K562 (cell line): ENCODE data around the gene GGT6. TPM values are rescaled to one million over a fixed set of nuclear protein-coding genes. Genes with fewer than 3 reads are reported as not detected.

Source experiments
- ATAC-seq: fragments of 200-7000 bp; cut with Tn5 transposase; 3 replicates; pipeline ENCODE4 v1.9.1; 2020; ENCODE audit warnings: moderate library complexity
- BruUV-seq: library from RNA; stranded (reverse); fragments of 400-500 nt; replicated peaks from 2 replicates; lab custom pipeline; 2021; lab: Mats Ljungman, UMichigan
- CTCF ChIA-PET: fragments of 300-600 bp; formaldehyde crosslinking; extraction: SDS; loops from one replicate; lab custom pipeline; 2021; ENCODE audit warnings: low intra/inter-chr PET ratio; lab: Yijun Ruan, JAX
- POLR2A ChIA-PET: fragments of 300-600, 350-650 bp; sonication (Branson Sonifier 250); formaldehyde crosslinking; extraction: SDS; loops from one replicate; lab custom pipeline; 2021; ENCODE audit warnings: antibody characterized with exemption, inconsistent platforms; lab: Yijun Ruan, JAX
- DNase-seq, 4 experiments: peaks; one replicate each; pipeline versions ENCODE4 v3.0.0 to v3.0.0-alpha.2; 2011 to 2018; ENCODE audit warnings: low spot score in 3 of 4, mixed read lengths in 3 of 4; ENCODE audit errors: extremely low read depth in 1 of 4
- FAIRE-seq: peaks from 2 replicates; lab custom pipeline; 2011; peaks lifted over from hg19 to GRCh38; lab: Jason Lieb, UNC
- H2AFZ ChIP-seq: 2 replicates; pipeline ENCODE4 v1.6.0; 2011; ENCODE audit warnings: low read depth, low read length, control low read depth, inconsistent platforms
- H3K27ac ChIP-seq: fragments of 200-600 bp; 3 replicates; pipeline ENCODE4 v1.8.0; 2011; ENCODE audit warnings: low read depth, mild to moderate bottlenecking, control low read depth, inconsistent platforms, low read length, moderate library complexity, mixed read lengths; ENCODE audit errors: extremely low read depth
- H3K27me3 ChIP-seq, 2 experiments: fragments of 300-600 bp in 1 of 2; 2 replicates in 1 of 2; 3 replicates in 1 of 2; pipeline versions ENCODE4 v1.6.0 to v1.8.0; 2011; ENCODE audit warnings: inconsistent platforms in 2 of 2, low read length in 2 of 2, mild to moderate bottlenecking in 1 of 2, mixed read lengths in 1 of 2, moderate library complexity in 1 of 2; ENCODE audit not compliant: control insufficient read depth in 2 of 2, insufficient read depth in 2 of 2
- H3K36me3 ChIP-seq: fragments of 300-600 bp; 3 replicates; pipeline ENCODE4 v1.8.0; 2011; ENCODE audit warnings: mild to moderate bottlenecking, low read length, inconsistent platforms; ENCODE audit not compliant: control insufficient read depth, insufficient read depth
- H3K4me1 ChIP-seq, 2 experiments: fragments of 200-600 bp in 1 of 2; replicated peaks in 1 of 2; 2 replicates in 1 of 2; 3 replicates in 1 of 2; pipeline versions ENCODE4 v1.5.1 to v1.8.0; 2011; ENCODE audit warnings: inconsistent platforms in 2 of 2, low read length in 2 of 2, mild to moderate bottlenecking in 1 of 2, mixed read lengths in 1 of 2, moderate library complexity in 1 of 2; ENCODE audit not compliant: control insufficient read depth in 2 of 2, insufficient read depth in 2 of 2
- H3K4me2 ChIP-seq: 2 replicates; pipeline ENCODE4 v1.6.1; 2011; ENCODE audit warnings: low read length, control low read depth, inconsistent platforms, mixed read lengths; ENCODE audit not compliant: insufficient read depth
- H3K4me3 ChIP-seq: fragments of 200-600 bp; sonication (generic), shearing (Covaris generic); 2 replicates; pipeline ENCODE4 v1.5.1; 2016; ENCODE audit warnings: control low read depth, inconsistent platforms
- H3K79me2 ChIP-seq: fragments of 200-600 bp; 3 replicates; pipeline ENCODE4 v1.8.0; 2011; ENCODE audit warnings: low read length, inconsistent platforms; ENCODE audit not compliant: control insufficient read depth, insufficient read depth
- H3K9ac ChIP-seq, 2 experiments: 2 replicates each; pipeline versions ENCODE4 v1.6.0 to v1.6.1; 2011; ENCODE audit warnings: low read depth in 2 of 2, low read length in 2 of 2, control low read depth in 1 of 2, inconsistent platforms in 1 of 2, mild to moderate bottlenecking in 1 of 2, mixed read lengths in 1 of 2; ENCODE audit not compliant: insufficient read depth in 1 of 2
- H3K9me1 ChIP-seq: one replicate; pipeline ENCODE4 v1.6.0; 2011; ENCODE audit warnings: inconsistent platforms, mild to moderate bottlenecking, low read length, moderate library complexity; ENCODE audit not compliant: control insufficient read depth, insufficient read depth
- H3K9me3 ChIP-seq: replicated peaks from 2 replicates; pipeline ENCODE4 v1.5.1; 2011; ENCODE audit warnings: low read depth, low read length, inconsistent platforms; ENCODE audit not compliant: control insufficient read depth, insufficient read depth
- H4K20me1 ChIP-seq: replicated peaks from 2 replicates; pipeline ENCODE4 v1.6.1; 2011; ENCODE audit warnings: low read length, inconsistent platforms, mixed read lengths; ENCODE audit not compliant: control insufficient read depth, insufficient read depth
- GATAD2B ChIP-seq: fragments of 450-650 bp; IDR thresholded peaks from 2 replicates; pipeline ENCODE4 v1.6.1; 2017; ENCODE audit warnings: mild to moderate bottlenecking, borderline replicate concordance
- ID3 ChIP-seq, 2 experiments: fragments of 250-450 bp in 1 of 2; fragments of 450-650 bp in 1 of 2; sonication (Bioruptor Pico) in 1 of 2; IDR thresholded peaks; 2 replicates each; pipeline versions ENCODE4 v1.6.1 to v1.8.0; 2016 to 2021; ENCODE audit warnings: mild to moderate bottlenecking in 2 of 2, moderate library complexity in 2 of 2, missing compliant biosample characterization in 1 of 2, missing genetic modification characterization in 1 of 2
- NELFE ChIP-seq: IDR thresholded peaks from 2 replicates; pipeline ENCODE4 v1.6.1; 2011; ENCODE audit warnings: mild to moderate bottlenecking; ENCODE audit not compliant: insufficient read depth, insufficient read length
- PHF20 ChIP-seq: fragments of 450-650 bp; IDR thresholded peaks from 2 replicates; pipeline ENCODE4 v1.6.1; 2018; ENCODE audit not compliant: partially characterized antibody
- RBM14 ChIP-seq: fragments of 200-400 bp; formaldehyde crosslinking; IDR thresholded peaks from 2 replicates; pipeline ENCODE4 v1.6.1; 2018; ENCODE audit warnings: low read depth, mild to moderate bottlenecking, low read length, moderate library complexity, borderline replicate concordance; ENCODE audit not compliant: insufficient read depth
- ZNF253 ChIP-seq: fragments of 250-450 bp; sonication (Bioruptor Pico); conservative IDR thresholded peaks from 2 replicates; pipeline ENCODE4 v1.6.1; 2021; ENCODE audit warnings: mild to moderate bottlenecking
- ZNF551 ChIP-seq: fragments of 250-450 bp; sonication (Bioruptor Pico); IDR thresholded peaks from 2 replicates; pipeline ENCODE4 v1.5.0; 2021; ENCODE audit warnings: mild to moderate bottlenecking, moderate library complexity
- WGBS: fragments of 100-300 bp; shearing (Covaris generic); methylation state at CpG from one replicate; pipeline ENCODE4 v1.1.6; 2016; ENCODE audit warnings: low coverage, mixed read lengths; ENCODE audit not compliant: insufficient coverage; ENCODE audit errors: missing lambda C conversion rate; 5-methylcytosine and 5-hydroxymethylcytosine counted together
- in situ Hi-C: fragments of 300-500 bp; cut with MboI; formaldehyde crosslinking; loops from 4 replicates; pipeline ENCODE4 v1.15.0; 2018; ENCODE audit warnings: inconsistent platforms, mixed read lengths
- intact Hi-C: fragments of 100-400 bp; cut with micrococcal nuclease; formaldehyde crosslinking; loops from 2 replicates; pipeline ENCODE4 v1.14.2; 2022
- polyA plus RNA-seq, 8 experiments: library from polyadenylated mRNA; depleted of rRNA in 4 of 8; stranded (reverse) in 5 of 8; unstranded in 3 of 8; fragments of >200 nt; fragmentation: Nextera tagmentation in 2 of 8; fragmentation: Illumina TruSeq in 1 of 8; extraction: Ambion mirVana in 2 of 8; extraction: Trizol in 1 of 8; gene quantifications; 2 replicates each; pipeline versions ENCODE4 v1.2.1 to v1.2.3, GENCODE V29; 2011 to 2014; ENCODE audit warnings: inconsistent platforms in 1 of 8, missing spikeins in 1 of 8
- total RNA-seq, 7 experiments: library from RNA; depleted of rRNA in 6 of 7; stranded (reverse); fragments of >200 nt in 6 of 7; fragmentation: Illumina TruSeq in 2 of 7; extraction: Trizol in 2 of 7; gene quantifications; 2 replicates each; pipeline versions ENCODE4 v1.2.1 to v1.2.3, GENCODE V29; 2011 to 2021; ENCODE audit warnings: low replicate concordance in 1 of 7
- TF ChIP-seq, protein P1 (sequence below): fragments of 450-650 bp; IDR thresholded peaks from 2 replicates; pipeline ENCODE4 v1.6.1; 2016; ENCODE audit warnings: low read depth, mild to moderate bottlenecking, moderate library complexity

GGT6 gene
- total and polyA plus RNA-seq, 9 of the 15 experiments (the other 6 are each of a cell fraction or from before 2014, with no cell fraction given), result 0.09 TPM; not detected in 8

GRCh38 chr17:4512156-4513112, 47.9 kb downstream of the GGT6 start:
- H3K4me1 ChIP-seq, result peaks cover 0 to 26% of the 10 kb centered on the region in 2 experiments; a peak in 2 of 5 replicates
- in situ Hi-C loops (no loop called here), intact Hi-C loops (no loop called here)
- ATAC-seq (no peak), FAIRE-seq (no peak), DNase-seq (no peak)
- no peak overlapping the region for H2AFZ ChIP-seq
- no peaks in the 10 kb centered on the region for H3K9me3 ChIP-seq
- POLR2A ChIA-PET, result no interaction called here
- no peaks in the 10 kb centered on the region for H3K79me2 ChIP-seq
- H3K36me3 ChIP-seq, result no peaks in the 10 kb centered on the region
- BruUV-seq, result no TSS peak
- no peak overlapping the region; a peak in 1 of 4 replicates for H3K9ac ChIP-seq
- no peak overlapping the region for H3K4me3 ChIP-seq
- no peak overlapping the region for H3K27ac ChIP-seq
- peaks cover 8% of the 10 kb centered on the region for H4K20me1 ChIP-seq
- CTCF ChIA-PET, result no interaction called here
- WGBS, result 16% methylated on average over 15 of the region's 31 CpGs
- TF ChIP-seq GATAD2B (no peak), ID3 (CRISPR knock-in tag; IDR thresholded peaks at IDR 0.05) (no peak), ID3 (tag; IDR thresholded peaks at IDR 0.05) (no peak), ZNF551 (CRISPR knock-in tag) (no peak), NELFE (no peak), PHF20 (no peak), RBM14 (no peak), ZNF253 (CRISPR knock-in tag) (no peak)
- TF ChIP-seq, protein P1, sequence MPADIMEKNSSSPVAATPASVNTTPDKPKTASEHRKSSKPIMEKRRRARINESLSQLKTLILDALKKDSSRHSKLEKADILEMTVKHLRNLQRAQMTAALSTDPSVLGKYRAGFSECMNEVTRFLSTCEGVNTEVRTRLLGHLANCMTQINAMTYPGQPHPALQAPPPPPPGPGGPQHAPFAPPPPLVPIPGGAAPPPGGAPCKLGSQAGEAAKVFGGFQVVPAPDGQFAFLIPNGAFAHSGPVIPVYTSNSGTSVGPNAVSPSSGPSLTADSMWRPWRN, result no peak
- peaks cover 0 to 64% of the 10 kb centered on the region in 2 experiments; a peak in 2 of 5 replicates for H3K27me3 ChIP-seq
- H3K4me2 ChIP-seq, result no peak overlapping the region
- H3K9me1 ChIP-seq, result no peaks in the 10 kb centered on the region
